Measurements from ENCODE around the gene GPD1. TPM values are rescaled to one million over a fixed set of nuclear protein-coding genes. Genes with fewer than 3 reads are reported as not detected.

GPD1 gene
- total RNA-seq, 1 donor from 2014 or later: 2.0 TPM

- Mint-ChIP-seq H3K9me3 (ENCODE audit: low read depth) (no peaks in the 10 kb centered on the region), H3K27ac (peak overlapping the region; percentile 98), H3K4me1 (ENCODE audit: low read depth) (peaks cover 15% of the 10 kb centered on the region), H3K27me3 (peaks cover 7% of the 10 kb centered on the region), H3K4me3 (ENCODE audit: low read depth) (peak overlapping the region; percentile 94), H3K36me3 (ENCODE audit: insufficient read depth) (peaks cover 16% of the 10 kb centered on the region)
- no peak for TF ChIP-seq CTCF (IDR thresholded peaks at IDR 0.05; ENCODE audit: unreplicated experiment)
- DNase-seq (ENCODE audit: low spot score, unreplicated experiment): no peak
These were observed 18.2 kb upstream of the GPD1 start for GRCh38 chr12:50085615-50086072.

GRCh38 chr12:50086148-50086547 is 17.7 kb upstream of the GPD1 start:
- TF ChIP-seq CTCF (IDR thresholded peaks at IDR 0.05; ENCODE audit: unreplicated experiment): no peak
- Mint-ChIP-seq H3K27me3 (peaks cover 7% of the 10 kb centered on the region), H3K36me3 (ENCODE audit: insufficient read depth) (peaks cover 19% of the 10 kb centered on the region), H3K4me1 (ENCODE audit: low read depth) (peaks cover 15% of the 10 kb centered on the region), H3K9me3 (ENCODE audit: low read depth) (no peaks in the 10 kb centered on the region), H3K27ac (peak overlapping the region; percentile 98), H3K4me3 (ENCODE audit: low read depth) (peak overlapping the region; percentile 94)
- DNase-seq (ENCODE audit: low spot score, unreplicated experiment): no peak

GRCh38 chr12:50087151-50087550 is 16.7 kb upstream of the GPD1 start:
- Mint-ChIP-seq H3K27ac (no peak overlapping the region), H3K27me3 (peaks cover 4% of the 10 kb centered on the region)

GRCh38 chr12:50087995-50088394 is 15.8 kb upstream of the GPD1 start:
- Mint-ChIP-seq H3K9me3 (ENCODE audit: low read depth) (no peaks in the 10 kb centered on the region), H3K27me3 (no peaks in the 10 kb centered on the region), H3K36me3 (ENCODE audit: insufficient read depth) (peaks cover 24% of the 10 kb centered on the region), H3K27ac (no peak overlapping the region), H3K4me3 (ENCODE audit: low read depth) (peak overlapping the region; percentile 49), H3K4me1 (ENCODE audit: low read depth) (peaks cover 12% of the 10 kb centered on the region)
- no peak for TF ChIP-seq CTCF (IDR thresholded peaks at IDR 0.05; ENCODE audit: unreplicated experiment)
- no peak for DNase-seq (ENCODE audit: low spot score, unreplicated experiment)

More at GRCh38 chr12:50087151-50087550, 16.7 kb upstream of the GPD1 start:
- no peak for DNase-seq (ENCODE audit: low spot score, unreplicated experiment)
- TF ChIP-seq CTCF (IDR thresholded peaks at IDR 0.05; ENCODE audit: unreplicated experiment): no peak
- Mint-ChIP-seq H3K36me3 (ENCODE audit: insufficient read depth) (peaks cover 23% of the 10 kb centered on the region), H3K4me1 (ENCODE audit: low read depth) (peaks cover 15% of the 10 kb centered on the region), H3K4me3 (ENCODE audit: low read depth) (peak overlapping the region; percentile 94), H3K9me3 (ENCODE audit: low read depth) (no peaks in the 10 kb centered on the region)

- peak; percentile 86 for TF ChIP-seq CTCF (IDR thresholded peaks at IDR 0.05; ENCODE audit: unreplicated experiment)
- no peak overlapping the region for H3K27ac Mint-ChIP-seq
- H3K36me3 Mint-ChIP-seq (ENCODE audit: insufficient read depth): peaks cover 24% of the 10 kb centered on the region
- peak overlapping the region; percentile 17 for H3K4me3 Mint-ChIP-seq (ENCODE audit: low read depth)
- no peaks in the 10 kb centered on the region for H3K27me3 Mint-ChIP-seq
- H3K4me1 Mint-ChIP-seq (ENCODE audit: low read depth): peaks cover 9% of the 10 kb centered on the region
- H3K9me3 Mint-ChIP-seq (ENCODE audit: low read depth): no peaks in the 10 kb centered on the region
- no peak for DNase-seq (ENCODE audit: low spot score, unreplicated experiment)
These were observed 15.1 kb upstream of the GPD1 start for GRCh38 chr12:50088577-50089335.
